ENCODE results near the gene GLRB. TPM values are rescaled to one million over a fixed set of nuclear protein-coding genes. Genes with fewer than 3 reads are reported as not detected.

Gene GLRB
- total RNA-seq, 1 donor from 2014 or later = 12.6 TPM

- no peak for DNase-seq (ENCODE audit: low spot score)
- Mint-ChIP-seq H3K36me3 (ENCODE audit: low read depth) (peaks cover 4% of the 10 kb centered on the region), H3K27me3 (ENCODE audit: low read depth) (no peaks in the 10 kb centered on the region), H3K4me1 (ENCODE audit: low read depth) (peaks cover 4% of the 10 kb centered on the region), H3K4me3 (ENCODE audit: unreplicated experiment) (no peak overlapping the region), H3K27ac (ENCODE audit: unreplicated experiment) (no peak overlapping the region), H3K9me3 (ENCODE audit: low read depth) (peaks cover 11% of the 10 kb centered on the region)
- TF ChIP-seq CTCF (IDR thresholded peaks at IDR 0.05) = no peak
These were observed 109.4 kb downstream of the GLRB start for GRCh38 chr4:157185363-157185762.

- no peak for DNase-seq (ENCODE audit: low spot score)
- Mint-ChIP-seq H3K4me1 (ENCODE audit: low read depth) (no peaks in the 10 kb centered on the region), H3K27me3 (ENCODE audit: low read depth) (no peaks in the 10 kb centered on the region), H3K27ac (ENCODE audit: unreplicated experiment) (no peak overlapping the region), H3K36me3 (ENCODE audit: low read depth) (no peaks in the 10 kb centered on the region), H3K9me3 (ENCODE audit: low read depth) (no peaks in the 10 kb centered on the region), H3K4me3 (ENCODE audit: unreplicated experiment) (no peak overlapping the region)
- no peak for TF ChIP-seq CTCF (IDR thresholded peaks at IDR 0.05)
These were observed 119.4 kb downstream of the GLRB start for GRCh38 chr4:157195374-157195773.

GRCh38 chr4:157196046-157196445 is 120.1 kb downstream of the GLRB start:
- Mint-ChIP-seq H3K27ac (ENCODE audit: unreplicated experiment) (no peak overlapping the region), H3K4me1 (ENCODE audit: low read depth) (no peaks in the 10 kb centered on the region), H3K4me3 (ENCODE audit: unreplicated experiment) (no peak overlapping the region), H3K36me3 (ENCODE audit: low read depth) (no peaks in the 10 kb centered on the region), H3K9me3 (ENCODE audit: low read depth) (no peaks in the 10 kb centered on the region), H3K27me3 (ENCODE audit: low read depth) (no peaks in the 10 kb centered on the region)
- TF ChIP-seq CTCF (IDR thresholded peaks at IDR 0.05) = no peak
- no peak for DNase-seq (ENCODE audit: low spot score)

GRCh38 chr4:157204634-157205244 is 128.8 kb downstream of the GLRB start:
- TF ChIP-seq CTCF (IDR thresholded peaks at IDR 0.05) = peak; percentile 71
- Mint-ChIP-seq H3K36me3 (ENCODE audit: low read depth) (no peaks in the 10 kb centered on the region), H3K27ac (ENCODE audit: unreplicated experiment) (no peak overlapping the region), H3K9me3 (ENCODE audit: low read depth) (no peaks in the 10 kb centered on the region), H3K4me1 (ENCODE audit: low read depth) (no peaks in the 10 kb centered on the region), H3K4me3 (ENCODE audit: unreplicated experiment) (no peak overlapping the region), H3K27me3 (ENCODE audit: low read depth) (peaks cover 2% of the 10 kb centered on the region)
- no peak for DNase-seq (ENCODE audit: low spot score)

GRCh38 chr4:157217708-157218107 is 141.8 kb downstream of the GLRB start:
- H3K4me1 Mint-ChIP-seq (ENCODE audit: low read depth) = peaks cover 20% of the 10 kb centered on the region
- H3K36me3 Mint-ChIP-seq (ENCODE audit: low read depth) = no peaks in the 10 kb centered on the region
- no peak for DNase-seq (ENCODE audit: low spot score)
- peaks cover 41% of the 10 kb centered on the region for H3K27me3 Mint-ChIP-seq (ENCODE audit: low read depth)
- peaks cover 3% of the 10 kb centered on the region for H3K9me3 Mint-ChIP-seq (ENCODE audit: low read depth)
- H3K27ac Mint-ChIP-seq (ENCODE audit: unreplicated experiment) = no peak overlapping the region
- no peak overlapping the region for H3K4me3 Mint-ChIP-seq (ENCODE audit: unreplicated experiment)
- peak; percentile 90 for TF ChIP-seq CTCF (IDR thresholded peaks at IDR 0.05)

Measured in chondrocyte (in vitro differentiated cells).